ENCODE measurements around the gene GSS.

The GSS gene

GRCh38 chr20:34992751-34993417, 37.3 kb upstream of the GSS start:
- no peak for DNase-seq

GRCh38 chr20:34990661-34991214, 35.1 kb upstream of the GSS start:
- no peak for DNase-seq

- no peak for DNase-seq
These were observed 34.6 kb upstream of the GSS start for GRCh38 chr20:34990231-34990630.

GRCh38 chr20:34989670-34990069, 34.1 kb upstream of the GSS start:
- no peak for DNase-seq

- DNase-seq = no peak
These were observed 33.5 kb upstream of the GSS start for GRCh38 chr20:34989118-34989517.

GRCh38 chr20:34988191-34988540, 32.6 kb upstream of the GSS start:
- no peak for DNase-seq

- no peak for DNase-seq
These were observed 31.9 kb upstream of the GSS start for GRCh38 chr20:34987288-34988190.

- no peak for DNase-seq
These were observed 31.0 kb upstream of the GSS start for GRCh38 chr20:34986311-34987287.

- DNase-seq = no peak
These were observed 30.1 kb upstream of the GSS start for GRCh38 chr20:34985461-34986310.

GRCh38 chr20:34984756-34985261, 29.2 kb upstream of the GSS start:
- DNase-seq = no peak

- no peak for DNase-seq
These were observed 28.6 kb upstream of the GSS start for GRCh38 chr20:34983995-34984735.

GRCh38 chr20:34983089-34983820, 27.6 kb upstream of the GSS start:
- DNase-seq = no peak

GRCh38 chr20:34982270-34983088, 26.9 kb upstream of the GSS start:
- DNase-seq = no peak

GRCh38 chr20:34980543-34981233, 25.1 kb upstream of the GSS start:
- no peak for DNase-seq

GRCh38 chr20:34979366-34980153, 24.0 kb upstream of the GSS start:
- no peak for DNase-seq

- no peak for DNase-seq
These were observed 22.6 kb upstream of the GSS start for GRCh38 chr20:34978092-34978744.
